Superior temporal gyrus (tissue), 1 donor: Measurements from ENCODE around the gene ZMYM4.
"Not testable (repeated sequence)": the region's sequence is repeated elsewhere in the genome, so short reads cannot be mapped to it uniquely, and the experiment has no call there.

ENCODE experiments used
- DNase-seq: peaks from one replicate; pipeline ENCODE4 v3.0.0-alpha.2; 2016; ENCODE audit errors: extremely low spot score

Gene ZMYM4

GRCh38 chr1:35268282-35269200, at the start of gene ZMYM4:
TSS of gene ZMYM4 (plus strand) at chr1:35268709. CDS start at chr1:35269047, 338 bp downstream.
- peak; percentile 94 for DNase-seq

- DNase-seq = no peak
Measured at GRCh38 chr1:35220976-35221375, 47.5 kb upstream of the ZMYM4 start.

GRCh38 chr1:35222322-35223083, 46.0 kb upstream of the ZMYM4 start:
- DNase-seq = no peak

- no peak for DNase-seq
Measured at GRCh38 chr1:35223084-35223630, 45.4 kb upstream of the ZMYM4 start.

GRCh38 chr1:35226546-35226945, 42.0 kb upstream of the ZMYM4 start:
- DNase-seq = no peak

- no peak for DNase-seq
Measured at GRCh38 chr1:35229587-35230360, 38.7 kb upstream of the ZMYM4 start.

- DNase-seq = no peak
Measured at GRCh38 chr1:35231287-35231686, 37.2 kb upstream of the ZMYM4 start.

GRCh38 chr1:35236772-35237171, 31.7 kb upstream of the ZMYM4 start:
- not testable (repeated sequence) for DNase-seq

- DNase-seq = no peak
Measured at GRCh38 chr1:35243691-35244090, 24.8 kb upstream of the ZMYM4 start.

GRCh38 chr1:35247256-35247655, 21.3 kb upstream of the ZMYM4 start:
- no peak for DNase-seq

- DNase-seq = no peak
Measured at GRCh38 chr1:35253941-35254340, 14.6 kb upstream of the ZMYM4 start.

GRCh38 chr1:35255276-35255675, 13.2 kb upstream of the ZMYM4 start:
- DNase-seq = no peak

GRCh38 chr1:35259561-35259960, 8.9 kb upstream of the ZMYM4 start:
- DNase-seq = no peak

- DNase-seq = no peak
Measured at GRCh38 chr1:35261412-35262120, 6.9 kb upstream of the ZMYM4 start.

GRCh38 chr1:35264035-35264434, 4.5 kb upstream of the ZMYM4 start:
- no peak for DNase-seq

GRCh38 chr1:35264871-35265270, 3.6 kb upstream of the ZMYM4 start:
- DNase-seq = no peak

- DNase-seq = no peak
Measured at GRCh38 chr1:35266306-35266705, 2.2 kb upstream of the ZMYM4 start.

- DNase-seq = no peak
Measured at GRCh38 chr1:35269201-35269988, 886 bp downstream of the ZMYM4 start.

GRCh38 chr1:35269989-35270289, 1.4 kb downstream of the ZMYM4 start:
- no peak for DNase-seq

GRCh38 chr1:35270836-35271235, 2.3 kb downstream of the ZMYM4 start:
- DNase-seq = no peak
